A673 (cell line): ENCODE data around the gene CHI3L2.

Experiments
- EZH2 ChIP-seq: fragments of 200-600 bp; sonication (generic); IDR thresholded peaks from 2 replicates; pipeline ENCODE4 v1.6.1; 2017; ENCODE audit warnings: borderline replicate concordance, low read depth, mild to moderate bottlenecking, mixed read lengths, antibody characterized with exemption, low read length; ENCODE audit not compliant: poor library complexity, severe bottlenecking
- TF ChIP-seq, protein P1 (sequence below): fragments of 300-800, 200-600 bp; sonication (generic); conservative IDR thresholded peaks from 2 replicates; pipeline ENCODE4 v1.5.1; 2017; ENCODE audit warnings: low read depth, mild to moderate bottlenecking, antibody characterized with exemption, low read length, moderate library complexity, mixed read lengths

DNA sequence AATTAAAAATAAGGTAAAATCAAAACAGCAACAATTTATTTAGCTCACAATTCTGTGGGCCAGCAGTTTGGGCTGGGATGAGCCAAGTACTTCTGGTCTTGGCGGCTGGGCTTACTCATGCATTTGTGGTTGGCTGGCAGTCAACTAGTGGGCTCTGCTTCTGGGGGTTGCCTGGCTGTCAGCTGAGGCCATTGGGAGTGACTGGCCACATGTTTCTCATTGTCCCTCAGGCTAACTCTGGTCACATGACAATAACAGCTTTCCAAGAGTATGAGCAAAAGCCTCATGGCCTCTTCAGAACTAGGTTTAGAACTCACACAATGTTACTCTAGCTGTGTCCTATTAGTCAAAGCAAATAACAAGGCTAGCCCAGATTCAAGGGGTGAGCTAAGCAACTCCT is 47.6 kb downstream of the CHI3L2 start:
- TF ChIP-seq, protein P1, sequence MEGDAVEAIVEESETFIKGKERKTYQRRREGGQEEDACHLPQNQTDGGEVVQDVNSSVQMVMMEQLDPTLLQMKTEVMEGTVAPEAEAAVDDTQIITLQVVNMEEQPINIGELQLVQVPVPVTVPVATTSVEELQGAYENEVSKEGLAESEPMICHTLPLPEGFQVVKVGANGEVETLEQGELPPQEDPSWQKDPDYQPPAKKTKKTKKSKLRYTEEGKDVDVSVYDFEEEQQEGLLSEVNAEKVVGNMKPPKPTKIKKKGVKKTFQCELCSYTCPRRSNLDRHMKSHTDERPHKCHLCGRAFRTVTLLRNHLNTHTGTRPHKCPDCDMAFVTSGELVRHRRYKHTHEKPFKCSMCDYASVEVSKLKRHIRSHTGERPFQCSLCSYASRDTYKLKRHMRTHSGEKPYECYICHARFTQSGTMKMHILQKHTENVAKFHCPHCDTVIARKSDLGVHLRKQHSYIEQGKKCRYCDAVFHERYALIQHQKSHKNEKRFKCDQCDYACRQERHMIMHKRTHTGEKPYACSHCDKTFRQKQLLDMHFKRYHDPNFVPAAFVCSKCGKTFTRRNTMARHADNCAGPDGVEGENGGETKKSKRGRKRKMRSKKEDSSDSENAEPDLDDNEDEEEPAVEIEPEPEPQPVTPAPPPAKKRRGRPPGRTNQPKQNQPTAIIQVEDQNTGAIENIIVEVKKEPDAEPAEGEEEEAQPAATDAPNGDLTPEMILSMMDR: no peak
- no peak for TF ChIP-seq EZH2
